NCI-H460 (cell line): Measurements from ENCODE around the gene NKX1-1. TPM values are rescaled to one million over a fixed set of nuclear protein-coding genes. Genes with fewer than 3 reads are reported as not detected.
"Not testable (repeated sequence)": the region's sequence is repeated elsewhere in the genome, so short reads cannot be mapped to it uniquely, and the experiment has no call there.

Source experiments
- DNase-seq: peaks from one replicate; pipeline ENCODE4 v3.0.0-alpha.2; 2016; ENCODE audit warnings: low read depth; ENCODE audit errors: extremely low read depth
- total RNA-seq: library from RNA; depleted of rRNA; stranded (reverse); fragments of >200 nt; shearing (Covaris generic); gene quantifications from 2 replicates; pipeline ENCODE4 v1.2.3, GENCODE V29; 2014

Gene NKX1-1
- total RNA-seq, 1 experiment from 2014 or later: not detected

DNA sequence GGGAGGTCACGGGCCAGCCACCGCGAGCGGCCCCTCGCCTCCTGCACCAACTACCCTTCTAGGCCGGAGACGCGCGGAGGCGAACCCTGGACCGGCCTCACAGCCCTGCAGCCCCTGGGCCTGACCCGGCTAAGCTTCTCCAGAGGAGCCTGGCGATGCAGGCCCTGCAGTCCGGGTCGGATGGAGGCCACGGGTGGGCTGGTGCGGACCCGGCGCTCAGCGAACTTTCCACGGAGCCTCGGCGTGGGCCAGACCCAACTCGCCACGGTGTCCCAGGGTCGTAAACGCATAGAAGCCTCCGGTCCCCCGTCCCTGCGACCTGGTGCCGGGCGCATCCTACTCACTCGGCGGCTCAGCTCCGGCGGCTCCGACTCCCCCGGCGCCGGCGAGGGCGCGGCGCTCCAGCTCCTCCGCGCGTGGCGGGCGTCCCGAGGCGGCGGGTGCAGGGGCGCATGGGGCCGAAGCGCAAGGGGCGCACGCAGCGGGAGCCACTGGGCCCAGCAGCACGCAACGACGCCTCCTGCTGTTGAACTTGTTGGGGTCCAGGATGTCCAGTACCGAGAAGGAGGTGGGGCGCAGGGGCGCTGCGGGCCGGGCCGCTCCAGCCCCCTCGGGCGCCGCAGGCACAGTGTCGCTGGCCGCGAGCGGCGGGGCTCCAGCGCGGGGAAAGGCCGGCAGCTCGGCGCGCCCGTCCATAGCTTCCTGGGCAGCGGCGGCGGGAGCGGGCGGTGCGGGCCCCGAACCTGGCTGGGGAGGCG lies 427 bp downstream of the NKX1-1 start:
- no peak for DNase-seq

DNA sequence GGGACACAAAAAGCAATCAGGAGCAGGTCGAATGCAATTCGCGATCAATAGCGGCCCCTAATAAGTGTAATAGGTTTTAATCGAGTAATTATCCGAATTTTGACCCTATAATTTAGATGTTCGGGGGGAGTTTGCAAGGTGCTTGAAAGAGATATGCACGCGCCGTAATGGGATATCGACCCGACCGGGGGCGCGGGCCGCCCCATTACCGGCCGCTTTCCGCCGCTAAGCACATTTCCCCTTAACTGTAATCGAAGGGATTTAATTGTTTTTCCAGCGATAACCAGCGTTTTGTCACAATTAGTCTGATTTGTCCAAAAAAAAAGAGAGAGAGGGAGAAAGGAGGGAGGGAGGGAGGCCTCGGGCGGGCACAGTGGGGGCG lies 997 bp downstream of the NKX1-1 start:
- DNase-seq: no peak

DNA sequence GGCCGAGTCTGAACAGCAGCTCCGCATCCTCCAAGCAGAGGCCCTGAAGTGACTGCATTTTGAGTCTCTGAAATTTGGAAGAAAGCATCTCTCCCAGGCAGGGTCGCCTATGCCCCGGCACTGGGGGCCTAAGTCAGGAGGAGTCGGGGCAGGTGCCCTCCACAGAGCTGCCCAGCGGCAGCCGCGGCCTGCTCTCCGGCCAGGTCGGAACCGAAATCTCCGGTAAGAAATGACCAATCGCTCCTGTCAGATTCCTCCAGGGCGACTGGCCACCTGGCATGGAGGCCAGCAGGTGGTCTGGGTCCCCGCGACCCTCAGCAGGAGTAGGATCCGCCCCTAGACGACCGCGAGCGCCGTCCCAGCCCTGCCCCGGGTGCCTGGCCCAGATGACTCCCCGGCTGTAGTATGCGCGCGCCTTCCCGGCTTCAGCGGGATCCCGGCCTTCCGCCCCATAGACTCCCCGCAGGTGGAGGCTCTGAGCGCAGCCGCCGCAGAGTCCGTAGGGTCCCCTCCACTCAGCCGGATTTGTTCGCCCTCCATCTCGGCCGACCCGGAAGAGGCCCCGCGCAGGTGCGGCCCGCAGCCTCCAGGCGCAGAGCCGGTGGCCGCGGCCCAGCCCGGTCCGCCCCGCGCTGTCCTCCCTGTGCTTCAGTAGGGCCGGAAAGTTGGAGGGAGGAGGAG lies 1.5 kb downstream of the NKX1-1 start:
- DNase-seq: no peak

DNA sequence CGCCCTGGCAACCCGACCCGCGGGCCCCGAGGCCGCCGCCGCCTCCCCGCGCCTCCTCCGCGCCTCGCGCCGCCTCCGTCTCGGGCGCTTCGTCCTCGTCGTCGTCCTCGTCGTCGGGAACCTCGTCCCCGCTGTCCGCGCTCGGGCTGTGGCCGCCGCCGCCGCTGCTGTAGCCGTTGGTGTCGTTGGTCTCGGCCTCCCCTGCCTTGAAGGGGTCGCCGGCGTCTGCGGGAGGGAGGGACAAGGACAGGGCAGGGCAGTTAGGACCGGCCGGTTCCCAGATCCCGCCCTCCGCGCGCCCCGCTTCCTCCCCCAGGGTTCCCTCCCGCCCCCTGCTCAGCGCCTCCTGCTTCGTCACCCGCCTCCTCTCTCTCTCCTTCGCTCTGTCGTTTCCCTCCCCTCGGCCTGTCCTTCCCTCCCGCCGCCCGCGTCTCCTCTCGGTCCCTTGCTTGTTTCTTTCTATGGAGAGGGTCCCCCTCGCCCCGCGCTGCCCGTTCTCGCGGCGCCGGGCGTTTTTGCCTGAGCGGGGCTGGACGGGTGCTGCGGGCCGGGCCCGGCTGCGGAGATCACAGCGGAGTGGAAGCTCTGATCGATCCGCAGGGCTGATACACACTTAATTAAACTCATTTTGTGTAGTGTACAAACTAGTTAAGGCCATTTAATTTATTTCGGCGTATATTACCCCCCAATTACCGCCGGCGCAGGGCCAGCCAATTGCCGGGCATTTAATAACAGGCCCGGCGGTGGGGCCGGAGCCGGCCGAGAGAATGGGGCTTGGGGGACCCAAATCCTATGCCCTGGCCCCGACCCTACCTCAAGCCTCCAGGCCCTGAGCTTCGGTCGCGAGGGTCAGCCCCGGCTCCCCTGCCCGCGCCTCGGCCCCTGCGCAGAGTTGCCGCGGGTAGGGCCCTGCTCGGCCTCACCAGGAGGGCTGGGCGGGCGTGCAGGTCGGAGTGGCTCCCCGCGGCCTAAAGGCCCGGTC lies 2.4 kb downstream of the NKX1-1 start:
- no peak for DNase-seq

- no peak for DNase-seq
Observed at GRCh38 chr4:1403177-1403583, 3.1 kb downstream of the NKX1-1 start.

DNA sequence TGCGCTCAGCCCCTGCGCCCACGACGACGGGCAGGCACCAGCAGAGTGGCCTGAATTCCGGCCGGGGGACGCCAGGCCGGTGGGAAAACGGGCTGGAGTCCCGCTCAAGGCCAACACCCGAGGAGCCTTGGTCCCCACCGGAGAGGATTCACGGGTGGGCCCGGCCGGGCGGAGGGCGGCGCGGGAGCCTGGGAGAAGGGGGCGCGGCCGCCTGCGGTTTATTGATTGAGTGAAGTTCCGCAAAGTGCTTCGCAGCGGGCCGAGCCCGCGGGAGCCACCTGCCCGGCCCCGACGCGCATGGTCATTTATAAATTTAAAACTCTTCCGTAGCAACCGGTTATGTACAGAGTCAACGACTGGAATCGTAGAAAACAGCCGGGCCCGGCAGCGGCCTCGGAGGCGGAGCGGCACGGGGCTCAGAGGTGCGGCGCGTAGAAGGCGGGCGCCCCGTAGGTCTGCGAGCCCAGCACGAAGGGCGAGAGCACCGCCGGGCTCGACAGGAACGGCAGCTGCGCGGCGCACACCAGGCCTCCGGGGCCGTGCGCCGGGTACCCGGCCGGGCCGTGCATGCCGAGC lies 3.6 kb downstream of the NKX1-1 start:
- DNase-seq: no peak

DNA sequence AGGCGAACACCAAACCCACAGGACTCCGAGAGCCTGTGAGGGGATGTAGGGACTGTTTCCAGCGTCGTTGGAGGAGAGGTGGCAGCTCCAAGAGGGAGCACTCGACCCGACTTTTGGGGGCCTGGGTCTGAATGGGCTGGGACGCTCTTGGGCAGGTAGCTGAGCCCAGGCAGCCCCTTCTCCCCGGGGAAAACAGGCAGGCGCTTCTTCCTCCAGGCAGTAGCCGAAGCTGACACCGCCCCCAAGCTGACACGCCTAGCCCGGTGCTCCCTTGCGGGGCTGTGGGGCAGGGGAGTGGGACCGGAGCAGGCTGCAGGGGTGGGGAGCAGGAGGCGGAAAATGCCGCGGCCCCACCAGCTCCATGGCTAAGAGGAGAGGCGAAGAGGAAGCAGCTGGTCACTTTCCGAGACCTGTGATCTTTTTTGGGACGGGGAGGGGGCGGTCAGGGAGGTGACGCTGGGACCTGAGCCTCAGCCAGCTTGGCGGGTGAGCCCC lies 4.2 kb downstream of the NKX1-1 start:
- DNase-seq: no peak

DNA sequence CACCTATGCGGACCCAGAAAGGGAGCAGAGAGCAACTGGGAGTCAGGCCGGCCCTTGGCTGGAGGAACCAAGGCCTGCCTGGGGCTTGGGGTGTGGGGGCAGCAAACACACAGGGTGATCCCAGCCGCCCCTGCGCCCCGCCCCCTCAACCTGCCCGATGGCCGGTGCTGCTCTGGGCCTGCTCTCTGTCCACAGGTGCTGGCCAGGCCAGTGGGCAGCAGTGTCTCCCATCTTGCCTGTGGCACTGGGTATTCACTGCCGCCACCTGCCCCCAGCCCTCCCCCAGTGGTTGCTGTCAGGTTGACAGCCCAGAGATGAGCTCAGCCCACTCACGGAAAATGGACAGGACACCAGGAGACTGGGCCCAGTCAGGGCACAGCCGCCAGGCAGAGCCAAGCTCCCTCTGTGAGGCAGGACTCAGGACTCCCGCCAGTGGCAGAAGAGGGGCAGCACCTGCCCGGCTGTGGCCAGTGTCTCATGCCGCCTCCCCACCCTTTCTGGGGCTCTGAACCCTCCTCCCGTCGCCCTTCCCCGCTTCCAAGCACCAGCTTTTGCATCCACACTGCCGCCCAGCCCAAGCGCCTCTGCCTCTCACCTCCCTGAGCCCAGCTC lies 4.7 kb downstream of the NKX1-1 start:
- no peak for DNase-seq

DNA sequence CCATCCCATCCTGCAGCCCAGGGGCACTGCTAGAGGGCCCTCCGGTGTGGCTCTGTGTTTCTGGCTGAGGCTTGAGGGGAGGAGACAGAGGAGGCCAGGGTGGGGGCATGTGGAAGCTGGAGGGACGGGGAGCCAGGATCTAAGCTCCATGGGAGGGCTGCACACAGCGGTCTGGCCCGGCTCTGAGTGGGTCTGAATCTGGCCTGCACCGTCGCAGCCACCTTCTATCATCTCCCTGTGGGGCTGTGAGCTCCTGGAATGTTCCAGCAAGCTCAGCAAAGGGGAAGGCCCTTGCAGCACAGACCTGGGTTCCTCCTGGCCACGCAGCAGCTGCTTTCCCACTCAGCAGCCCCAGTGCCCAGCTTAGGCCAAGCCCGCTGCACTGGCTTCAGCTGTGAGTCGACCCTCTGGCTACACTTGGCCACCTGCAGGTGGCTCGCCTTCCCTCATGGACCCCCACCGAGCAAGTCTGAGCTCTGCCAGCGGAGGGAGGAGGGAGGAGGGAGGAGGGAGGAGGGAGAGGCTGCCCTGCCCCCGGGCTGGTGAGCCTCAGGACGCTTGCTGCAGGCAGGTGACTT lies 5.3 kb downstream of the NKX1-1 start:
- no peak for DNase-seq

DNA sequence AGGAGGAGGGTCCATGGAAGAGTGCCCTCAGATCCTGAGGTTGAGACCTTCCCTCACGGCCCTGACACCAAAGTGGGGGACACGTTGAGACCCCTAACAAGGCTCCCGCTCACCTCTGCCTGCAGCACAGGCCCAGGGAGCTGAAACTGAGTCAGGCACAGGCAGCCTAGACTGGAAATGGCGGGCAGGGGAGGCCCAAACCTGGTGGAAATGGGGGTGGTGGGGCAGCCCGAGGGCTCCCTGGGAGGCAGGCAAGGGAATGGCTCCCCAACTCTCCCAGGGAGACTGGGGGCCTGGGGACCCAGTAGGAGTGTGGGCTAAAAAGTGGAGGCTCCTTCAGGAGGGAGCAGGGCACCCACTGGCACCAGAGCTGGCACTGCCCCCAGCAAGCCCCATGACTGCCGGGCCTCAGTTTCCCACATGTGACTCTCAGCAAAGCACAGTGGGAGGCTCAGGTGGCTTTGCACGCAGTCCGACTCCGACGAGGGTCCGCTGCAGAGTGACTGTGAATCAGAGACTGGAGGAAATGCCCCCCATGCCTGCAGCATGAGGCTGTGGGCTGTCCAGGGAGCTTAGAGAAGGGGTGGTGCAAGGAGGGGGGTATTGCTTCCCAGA lies 5.9 kb downstream of the NKX1-1 start:
- DNase-seq: no peak

DNA sequence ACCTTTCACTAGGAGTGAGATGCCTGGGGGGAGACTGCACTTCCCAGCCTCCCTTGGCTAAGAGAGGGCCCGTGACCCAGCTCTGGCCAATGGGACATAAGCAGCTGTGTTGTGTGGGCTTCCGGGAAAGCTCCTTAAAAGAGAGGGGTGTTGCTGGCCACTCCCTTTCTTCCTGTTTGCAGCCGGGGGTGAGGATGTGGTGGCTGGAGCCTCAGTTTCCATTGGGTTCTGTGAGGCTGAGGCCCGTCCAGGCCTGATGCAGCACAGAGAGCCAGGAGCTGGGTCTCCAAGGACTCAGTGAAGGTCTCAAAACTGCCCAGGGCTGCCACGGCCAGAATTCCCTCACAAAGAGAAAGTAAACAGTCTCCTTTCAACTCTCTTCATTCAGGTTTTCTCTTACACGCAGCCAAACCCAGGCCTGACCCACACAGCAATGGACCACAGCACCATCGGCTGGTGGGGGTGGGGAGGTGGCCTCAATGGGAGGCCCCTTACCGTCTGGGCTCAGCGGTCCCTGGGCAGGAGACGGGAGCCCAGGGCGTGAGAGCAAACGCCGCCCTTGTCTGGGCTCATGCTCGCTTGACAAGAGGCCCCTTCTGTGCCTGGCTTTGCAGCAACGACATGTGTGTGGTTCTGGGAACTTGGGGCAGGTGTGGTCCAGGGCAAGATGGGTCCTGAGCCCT lies 6.6 kb downstream of the NKX1-1 start:
- no peak for DNase-seq

DNA sequence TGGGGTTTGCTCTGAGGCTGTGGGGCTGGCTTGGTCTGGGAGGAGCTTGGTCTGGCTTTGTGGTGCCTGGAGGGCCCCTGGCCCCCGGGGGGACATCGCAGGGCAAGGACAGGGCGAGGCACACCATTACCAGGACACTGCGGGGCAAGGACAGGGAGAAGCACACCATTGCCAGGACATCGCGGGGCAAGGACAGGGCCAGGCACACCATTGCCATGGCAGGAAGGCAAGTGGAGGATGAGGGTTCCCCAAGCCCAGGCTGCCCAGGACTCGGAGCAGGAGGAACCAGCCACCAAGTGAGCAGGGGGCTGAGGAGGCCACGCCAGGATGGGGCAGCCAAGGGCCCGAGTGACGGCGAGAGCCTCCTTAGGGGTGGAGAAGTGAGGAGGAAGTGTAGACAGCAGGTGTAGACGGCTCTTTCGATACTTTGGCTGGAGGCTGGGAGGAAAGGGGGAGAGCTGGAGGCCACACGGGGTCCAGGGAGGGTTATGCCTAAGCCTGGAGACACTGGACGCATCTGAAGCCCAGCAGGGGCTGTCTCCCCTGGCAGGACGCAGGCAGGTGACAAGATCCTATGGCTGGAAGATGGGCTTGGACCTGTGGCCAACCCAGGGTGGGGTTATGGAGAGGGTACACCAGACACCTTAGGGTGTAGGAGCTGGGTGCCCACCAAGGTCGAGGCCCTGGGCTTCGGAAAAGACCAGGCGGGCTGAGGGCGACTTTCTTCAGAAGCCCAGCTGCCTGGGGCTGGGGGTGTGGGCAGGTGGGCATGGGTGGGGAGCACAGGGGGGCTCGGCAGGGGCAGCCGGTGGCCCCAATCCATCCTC lies 7.3 kb downstream of the NKX1-1 start:
- no peak for DNase-seq

GRCh38 chr4:1396806-1397455 lies 9.3 kb downstream of the NKX1-1 start:
- no peak for DNase-seq

DNA sequence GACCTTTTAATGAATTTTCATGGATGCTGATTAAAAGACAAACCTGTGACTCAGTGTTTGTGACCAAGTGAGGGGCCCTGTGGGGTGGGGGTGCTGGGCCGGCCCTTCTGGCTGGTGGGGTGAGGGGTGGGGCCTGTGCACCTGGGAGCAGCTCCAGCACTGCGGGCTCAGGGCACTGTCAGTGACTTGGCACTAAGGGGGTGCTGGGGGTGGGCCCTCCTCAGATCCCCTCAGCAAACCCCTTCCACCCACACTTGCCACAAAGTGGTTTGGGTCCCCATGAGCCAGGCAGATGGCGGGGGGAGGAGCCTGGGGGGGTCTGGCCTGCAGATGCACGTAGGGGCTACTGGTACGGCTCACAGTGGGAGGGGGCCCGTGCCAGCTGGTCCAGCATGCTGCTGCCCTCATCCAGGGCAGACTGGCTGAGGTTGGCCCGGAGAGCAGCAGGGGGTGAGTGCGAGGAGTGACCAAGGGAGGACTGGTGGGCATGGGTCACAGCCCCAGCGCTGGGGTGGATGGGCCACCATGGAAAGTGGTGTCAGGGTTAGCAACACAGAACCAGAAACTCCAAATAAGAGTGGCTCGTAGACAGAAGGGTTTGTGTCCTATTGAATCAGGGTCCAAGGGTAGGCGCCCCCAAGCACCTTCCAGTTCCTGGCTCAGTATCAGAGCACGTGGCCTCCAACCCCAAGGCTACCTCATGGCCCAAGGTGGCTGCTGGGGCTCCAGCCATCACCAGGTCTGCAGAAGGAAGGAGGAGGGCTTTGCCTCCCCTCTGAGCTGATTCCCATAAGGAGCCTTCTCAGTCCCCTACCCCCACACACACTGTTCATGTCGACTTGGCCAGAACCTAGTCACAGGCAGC lies 10.1 kb downstream of the NKX1-1 start:
- no peak for DNase-seq

GRCh38 chr4:1395389-1395820 lies 10.8 kb downstream of the NKX1-1 start:
- not testable (repeated sequence) for DNase-seq
